Measurements from ENCODE around the gene POLR3F.

- TF ChIP-seq CTCF (IDR thresholded peaks at IDR 0.05 in 8 of 11, conservative IDR thresholded peaks at IDR 0.05 in 3 of 11) (no peak), POLR2A (IDR thresholded peaks at IDR 0.05) (no peak), POLR2AphosphoS5 (IDR thresholded peaks at IDR 0.05) (no peak)
Measured at GRCh38 chr20:18524646-18525045, 57.5 kb downstream of the POLR3F start.

All from spleen (tissue), 7 donors.